Kidney (tissue), 14 donors: Measurements from ENCODE around the gene ITPR2. TPM values are rescaled to one million over a fixed set of nuclear protein-coding genes. Genes with fewer than 3 reads are reported as not detected.

ENCODE experiments used
- DNase-seq, 5 donors: peaks; one replicate each; pipeline ENCODE4 v3.0.0-alpha.2; 2013 to 2020
- FAIRE-seq: peaks from 2 replicates; lab custom pipeline; 2012; peaks lifted over from hg19 to GRCh38; lab: Jason Lieb, UNC
- H3K27ac ChIP-seq, 2 donors: one replicate each; pipeline ENCODE4 v1.7.0; 2013; ENCODE audit warnings: low read depth in 2 of 2, low read length in 2 of 2, inconsistent platforms in 1 of 2
- H3K27me3 ChIP-seq: one replicate; pipeline ENCODE4 v1.7.1; 2013; ENCODE audit warnings: low read length, inconsistent platforms; ENCODE audit not compliant: control insufficient read depth, insufficient read depth
- H3K36me3 ChIP-seq, 3 donors: one replicate each; pipeline versions ENCODE4 v1.7.0 to v1.7.1; 2013; ENCODE audit warnings: low read length in 3 of 3, control low read depth in 1 of 3, inconsistent platforms in 1 of 3; ENCODE audit not compliant: insufficient read depth in 3 of 3, control insufficient read depth in 2 of 3
- H3K4me1 ChIP-seq, 3 donors: one replicate each; pipeline versions ENCODE4 v1.7.0 to v1.7.1; 2013; ENCODE audit warnings: low read length in 3 of 3, inconsistent platforms in 1 of 3, low read depth in 1 of 3; ENCODE audit not compliant: control insufficient read depth in 2 of 3, insufficient read depth in 2 of 3
- H3K4me3 ChIP-seq, 3 donors: one replicate each; pipeline versions ENCODE4 v1.7.0 to v1.8.1; 2013; ENCODE audit warnings: low read length in 3 of 3, control low read depth in 1 of 3, inconsistent platforms in 1 of 3
- H3K9ac ChIP-seq, 3 donors: one replicate each; pipeline versions ENCODE4 v1.7.0 to v1.7.1; 2013; ENCODE audit warnings: low read length in 3 of 3, control low read depth in 1 of 3, inconsistent platforms in 1 of 3
- H3K9me3 ChIP-seq, 3 donors: one replicate each; pipeline versions ENCODE4 v1.7.0 to v1.7.1; 2013; ENCODE audit warnings: low read length in 3 of 3, control low read depth in 1 of 3, inconsistent platforms in 1 of 3; ENCODE audit not compliant: control insufficient read depth in 2 of 3, insufficient read depth in 1 of 3
- intact Hi-C: fragments of 100-400 bp; cut with DNase I; formaldehyde crosslinking; loops from one replicate; pipeline ENCODE4 v1.11.1; 2022
- polyA plus RNA-seq: library from polyadenylated mRNA; stranded (reverse); fragments of 350-450 nt; fragmentation: Illumina TruSeq; extraction: RNeasy Lipid Tissue Mini Kit (QIAGEN cat#74804); gene quantifications from one replicate; pipeline ENCODE4 v1.2.3, GENCODE V29; 2014; ENCODE audit warnings: low read depth, low replicate concordance; ENCODE audit not compliant: insufficient read depth
- total RNA-seq: library from RNA; stranded (reverse); fragmentation: NEBNext Ultra II Directional; extraction: Animal tissue kit (Norgen Biotek cat#: 25700); gene quantifications from one replicate; pipeline ENCODE4 v1.2.1, GENCODE V29; 2021
- TF ChIP-seq, protein P1 (sequence below): IDR thresholded peaks from 3 replicates; pipeline ENCODE4 v1.5.1; 2012; ENCODE audit warnings: mild to moderate bottlenecking, moderate library complexity, borderline replicate concordance; ENCODE audit not compliant: insufficient read depth; ENCODE audit errors: extremely low read depth
- donor health status: control.
- donor health status: control.
- donor health status: control.
- donor health status: control.
- donor health status: control.
- donor health status: DM: yes; HTN: yes; CAD: no.
- donor health status: Normal renal cell carcinoma (clear cell type).

ITPR2 gene
- total and polyA plus RNA-seq, 2 donors from 2014 or later, result 5.7 to 56.9 TPM

DNA sequence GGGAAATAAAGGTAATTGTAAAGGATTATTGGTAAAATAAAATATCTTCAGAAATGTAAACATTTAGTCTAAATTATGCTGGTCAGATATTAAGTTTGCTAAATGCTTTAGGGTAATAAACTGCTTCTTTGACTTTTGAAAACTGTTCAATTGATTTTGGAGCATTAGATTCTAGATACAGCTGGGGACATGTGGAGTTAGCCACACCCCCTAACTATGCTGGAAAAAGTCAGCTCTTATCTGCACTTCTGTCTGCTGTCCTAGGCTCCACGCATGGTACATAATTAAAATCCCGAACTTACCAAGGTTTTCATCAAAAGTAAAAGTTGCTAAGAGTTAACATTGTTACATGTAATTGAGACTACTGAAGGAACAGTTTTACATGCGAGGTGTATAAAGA, 78.8 kb downstream of the ITPR2 start:
- DNase-seq (no peak), FAIRE-seq (no peak)
- no peaks in the 10 kb centered on the region for H3K27me3 ChIP-seq
- intact Hi-C loops, result no loop called here
- TF ChIP-seq, protein P1, sequence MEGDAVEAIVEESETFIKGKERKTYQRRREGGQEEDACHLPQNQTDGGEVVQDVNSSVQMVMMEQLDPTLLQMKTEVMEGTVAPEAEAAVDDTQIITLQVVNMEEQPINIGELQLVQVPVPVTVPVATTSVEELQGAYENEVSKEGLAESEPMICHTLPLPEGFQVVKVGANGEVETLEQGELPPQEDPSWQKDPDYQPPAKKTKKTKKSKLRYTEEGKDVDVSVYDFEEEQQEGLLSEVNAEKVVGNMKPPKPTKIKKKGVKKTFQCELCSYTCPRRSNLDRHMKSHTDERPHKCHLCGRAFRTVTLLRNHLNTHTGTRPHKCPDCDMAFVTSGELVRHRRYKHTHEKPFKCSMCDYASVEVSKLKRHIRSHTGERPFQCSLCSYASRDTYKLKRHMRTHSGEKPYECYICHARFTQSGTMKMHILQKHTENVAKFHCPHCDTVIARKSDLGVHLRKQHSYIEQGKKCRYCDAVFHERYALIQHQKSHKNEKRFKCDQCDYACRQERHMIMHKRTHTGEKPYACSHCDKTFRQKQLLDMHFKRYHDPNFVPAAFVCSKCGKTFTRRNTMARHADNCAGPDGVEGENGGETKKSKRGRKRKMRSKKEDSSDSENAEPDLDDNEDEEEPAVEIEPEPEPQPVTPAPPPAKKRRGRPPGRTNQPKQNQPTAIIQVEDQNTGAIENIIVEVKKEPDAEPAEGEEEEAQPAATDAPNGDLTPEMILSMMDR, result no peak
- peaks cover 0 to 3% (median 0%) of the 10 kb centered on the region in 3 donors for H3K4me1 ChIP-seq
- H3K9me3 ChIP-seq, result peaks cover 0 to 2% (median 0%) of the 10 kb centered on the region in 3 donors
- H3K9ac ChIP-seq, result no peak overlapping the region
- no peaks in the 10 kb centered on the region for H3K36me3 ChIP-seq
- H3K4me3 ChIP-seq, result no peak overlapping the region
- no peak overlapping the region for H3K27ac ChIP-seq

DNA sequence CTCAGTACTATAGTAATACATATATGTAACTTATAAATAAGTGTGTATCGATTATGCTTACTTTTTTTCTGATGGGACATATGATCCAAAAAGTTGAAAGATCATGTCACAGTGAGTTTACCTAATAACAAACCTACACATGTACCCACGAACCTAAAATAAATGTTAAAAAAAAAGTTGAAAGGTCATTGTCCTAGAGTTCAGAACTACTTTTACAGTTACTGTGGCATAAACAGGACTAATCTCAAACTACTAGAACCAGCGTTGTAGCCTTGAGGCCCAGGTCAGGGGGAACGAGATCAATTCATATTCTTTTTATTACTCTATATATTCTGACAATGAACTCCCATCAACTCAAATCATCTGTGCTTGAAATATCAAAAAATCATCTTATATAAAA, 81.8 kb downstream of the ITPR2 start:
- H3K9ac ChIP-seq, result no peak overlapping the region
- DNase-seq (no peak), FAIRE-seq (no peak)
- no peak overlapping the region for H3K27ac ChIP-seq
- peaks cover 0 to 2% (median 0%) of the 10 kb centered on the region in 3 donors for H3K9me3 ChIP-seq
- H3K36me3 ChIP-seq, result no peaks in the 10 kb centered on the region
- H3K4me3 ChIP-seq, result no peak overlapping the region
- peaks cover 0 to 8% (median 4%) of the 10 kb centered on the region in 3 donors for H3K4me1 ChIP-seq
- TF ChIP-seq, protein P1, result no peak
- no peaks in the 10 kb centered on the region for H3K27me3 ChIP-seq
- intact Hi-C loops, result no loop called here

DNA sequence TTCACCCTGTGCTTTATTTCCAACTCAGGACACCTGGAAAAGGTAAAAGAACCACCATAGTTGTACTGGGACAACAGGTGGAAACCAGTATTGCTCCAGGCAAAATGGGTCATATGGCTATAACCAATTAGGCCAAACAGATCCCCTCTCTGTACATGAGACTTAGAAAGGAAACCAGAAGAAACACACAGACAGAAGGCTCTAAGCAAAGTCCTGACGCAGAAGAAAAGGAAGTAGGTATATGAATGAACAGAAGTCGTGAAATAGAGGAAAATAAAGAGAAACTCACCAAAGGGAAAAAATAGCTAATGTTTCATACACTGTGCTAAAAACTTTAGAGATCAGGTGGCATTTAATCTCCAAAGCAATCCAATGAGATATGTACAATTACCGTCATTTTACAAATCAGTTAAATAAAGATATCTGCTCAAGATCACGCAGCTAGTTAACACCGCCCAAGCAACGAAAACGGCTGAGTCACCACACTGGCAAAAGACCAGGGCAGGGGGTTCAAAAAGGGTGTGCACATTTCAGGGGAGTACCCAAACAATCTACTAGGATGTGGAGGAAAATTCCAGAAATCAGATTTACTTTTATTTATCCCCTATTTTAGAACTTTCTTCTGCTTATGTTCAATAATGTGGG, 82.3 kb downstream of the ITPR2 start:
- Histone ChIP-seq H3K9me3 (peaks cover 0 to 1% (median 0%) of the 10 kb centered on the region in 3 donors), H3K4me1 (peaks cover 0 to 8% (median 4%) of the 10 kb centered on the region in 3 donors), H3K27ac (peak overlapping the region in 1 of 2 donors; percentile 13), H3K27me3 (no peaks in the 10 kb centered on the region), H3K9ac (no peak overlapping the region), H3K36me3 (no peaks in the 10 kb centered on the region), H3K4me3 (no peak overlapping the region)
- DNase-seq, result no peak
- intact Hi-C loops, result no loop called here
- TF ChIP-seq, protein P1, result no peak
- no peak for FAIRE-seq

DNA sequence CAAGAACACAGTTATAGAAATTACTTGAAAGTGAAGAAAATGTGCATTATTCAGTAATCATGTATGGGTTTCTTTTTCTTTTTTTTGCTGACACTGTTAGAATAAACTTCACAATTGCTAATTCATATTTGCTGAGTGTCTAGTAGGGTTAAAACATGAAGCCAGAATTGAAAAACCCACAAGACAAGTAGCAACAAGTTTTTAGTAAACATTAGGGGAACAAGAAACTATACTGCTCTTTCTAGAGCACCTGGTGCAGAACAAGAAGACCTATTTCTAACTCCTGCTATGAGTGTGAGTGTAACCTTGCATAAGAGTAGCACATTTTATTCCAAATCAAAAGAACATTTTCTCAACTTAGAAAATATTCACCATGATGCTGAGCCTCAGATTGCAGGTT, 83.2 kb downstream of the ITPR2 start:
- FAIRE-seq, result no peak

More for the DNA sequence above, 83.2 kb downstream of the ITPR2 start:
- Histone ChIP-seq H3K27ac (peak overlapping the region in 1 of 2 donors; percentile 24), H3K4me3 (no peak overlapping the region), H3K9me3 (no peaks in the 10 kb centered on the region), H3K36me3 (no peaks in the 10 kb centered on the region), H3K4me1 (peaks cover 0 to 8% (median 4%) of the 10 kb centered on the region in 3 donors), H3K9ac (no peak overlapping the region), H3K27me3 (no peaks in the 10 kb centered on the region)
- TF ChIP-seq, protein P1, result no peak
- DNase-seq, result no peak
- intact Hi-C loops, result no loop called here
